Activated T-cell treated with anti-CD3 and anti-CD28 coated beads, Interleukin-2, amount 50 U/mL, for 72 hours (primary cell): ENCODE measurements around the gene BRINP3. TPM values are rescaled to one million over a fixed set of nuclear protein-coding genes. Genes with fewer than 3 reads are reported as not detected.

Experiments
- ATAC-seq, 2 donors: fragments of 150-1000 bp; cut with Tn5 transposase; replicated peaks in 1 of 2; 2 replicates each; pipeline ENCODE4 v1.10.0; 2021; ENCODE audit warnings: moderate library complexity in 2 of 2, mild to moderate bottlenecking in 1 of 2
- DNase-seq, 2 donors: peaks; one replicate each; pipeline ENCODE4 v3.0.0; 2021 to 2022; ENCODE audit warnings: mixed read lengths in 1 of 2
- H3K27ac Mint-ChIP-seq: one replicate; pipeline ENCODE4 v1.8.0; 2022; ENCODE audit warnings: mild to moderate bottlenecking, moderate library complexity, mixed read lengths
- H3K27me3 Mint-ChIP-seq: one replicate; pipeline ENCODE4 v1.8.0; 2022; ENCODE audit warnings: low read depth, mixed read lengths
- H3K36me3 Mint-ChIP-seq, 2 donors: one replicate each; pipeline ENCODE4 v1.8.0; 2022; ENCODE audit warnings: mixed read lengths in 2 of 2, mild to moderate bottlenecking in 1 of 2; ENCODE audit not compliant: insufficient read depth in 2 of 2
- H3K4me1 Mint-ChIP-seq: one replicate; pipeline ENCODE4 v1.8.0; 2022; ENCODE audit warnings: low read depth, mixed read lengths
- H3K4me3 Mint-ChIP-seq, 2 donors: one replicate each; pipeline ENCODE4 v1.8.0; 2022; ENCODE audit warnings: mild to moderate bottlenecking in 2 of 2, mixed read lengths in 2 of 2, moderate library complexity in 2 of 2
- H3K9me3 Mint-ChIP-seq, 2 donors: one replicate each; pipeline ENCODE4 v1.8.0; 2022; ENCODE audit warnings: mixed read lengths in 2 of 2
- total RNA-seq, 2 donors: library from RNA; stranded (reverse); gene quantifications; one replicate each; pipeline ENCODE4 v1.2.3, GENCODE V29; 2022

Gene BRINP3
- total RNA-seq, 2 donors from 2014 or later: not detected

DNA sequence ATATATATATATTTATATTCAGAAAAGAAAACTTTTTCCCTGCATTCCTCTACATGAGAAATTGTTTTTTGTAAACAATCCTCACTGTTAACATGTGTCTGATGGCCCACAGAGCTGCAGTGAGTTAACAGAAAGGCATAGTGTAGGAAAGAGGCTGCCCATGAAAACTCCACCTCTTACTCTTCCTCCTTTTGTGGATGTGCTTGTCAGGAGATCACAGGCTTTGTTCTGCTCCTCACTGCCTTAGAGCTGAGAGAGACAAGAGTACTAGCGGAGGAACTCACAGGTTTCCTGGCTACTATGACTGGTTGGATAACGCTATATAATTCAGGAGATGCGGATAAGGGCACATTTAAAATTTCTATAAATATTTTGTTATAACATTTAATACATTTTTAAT lies 200.6 kb downstream of the BRINP3 start:
- peaks cover 2 to 3% of the 10 kb centered on the region in 2 donors for H3K9me3 Mint-ChIP-seq
- no peak overlapping the region for H3K27ac Mint-ChIP-seq
- H3K4me3 Mint-ChIP-seq: no peak overlapping the region
- no peak for ATAC-seq
- DNase-seq: no peak
- H3K36me3 Mint-ChIP-seq: no peaks in the 10 kb centered on the region
- no peaks in the 10 kb centered on the region for H3K4me1 Mint-ChIP-seq
- no peaks in the 10 kb centered on the region for H3K27me3 Mint-ChIP-seq

DNA sequence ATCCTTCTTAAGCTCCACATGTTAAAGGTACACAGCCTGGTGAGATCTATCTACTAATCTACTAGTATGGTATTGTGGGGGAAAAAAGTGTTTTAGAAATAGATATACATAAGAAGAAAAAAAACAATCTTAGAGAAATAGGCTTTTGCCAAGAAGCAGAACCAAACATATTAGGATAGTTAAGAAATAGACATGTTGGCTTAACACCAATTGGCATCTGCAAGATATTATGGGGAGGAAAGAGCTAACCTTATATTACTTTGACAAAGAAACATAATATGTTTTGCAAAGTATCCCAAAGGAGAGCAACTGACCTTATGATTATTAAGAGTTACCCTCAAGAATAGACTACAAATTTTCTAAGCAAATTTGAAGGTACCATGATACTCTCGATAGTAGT lies 202.9 kb downstream of the BRINP3 start:
- H3K4me3 Mint-ChIP-seq: no peak overlapping the region
- H3K36me3 Mint-ChIP-seq: no peaks in the 10 kb centered on the region
- no peaks in the 10 kb centered on the region for H3K4me1 Mint-ChIP-seq
- no peak for DNase-seq
- H3K27me3 Mint-ChIP-seq: no peaks in the 10 kb centered on the region
- no peak for ATAC-seq
- no peak overlapping the region for H3K27ac Mint-ChIP-seq
- peaks cover 3 to 4% of the 10 kb centered on the region in 2 donors for H3K9me3 Mint-ChIP-seq

DNA sequence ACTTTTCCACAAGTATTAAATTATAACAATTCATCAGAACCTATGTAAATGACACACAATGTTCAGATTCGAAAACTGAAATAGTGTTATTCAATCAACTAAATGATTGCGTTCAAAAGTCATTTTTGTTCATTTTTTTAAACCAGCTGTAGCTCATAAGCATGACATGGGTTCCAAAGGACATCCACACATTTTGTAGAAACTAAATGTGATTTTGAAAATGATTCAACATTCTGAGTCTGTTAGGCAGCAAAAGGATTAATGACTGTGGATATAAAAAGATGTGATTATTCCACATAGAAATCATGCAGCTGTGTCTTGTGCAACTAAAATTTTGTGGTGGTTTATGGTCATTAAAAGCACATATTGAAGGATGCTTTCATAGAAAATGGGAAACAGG lies 204.5 kb downstream of the BRINP3 start:
- Mint-ChIP-seq H3K4me1 (no peaks in the 10 kb centered on the region), H3K36me3 (no peaks in the 10 kb centered on the region), H3K4me3 (no peak overlapping the region), H3K9me3 (peaks cover 5 to 6% of the 10 kb centered on the region in 2 donors), H3K27ac (no peak overlapping the region), H3K27me3 (no peaks in the 10 kb centered on the region)
- DNase-seq (no peak), ATAC-seq (no peak)

DNA sequence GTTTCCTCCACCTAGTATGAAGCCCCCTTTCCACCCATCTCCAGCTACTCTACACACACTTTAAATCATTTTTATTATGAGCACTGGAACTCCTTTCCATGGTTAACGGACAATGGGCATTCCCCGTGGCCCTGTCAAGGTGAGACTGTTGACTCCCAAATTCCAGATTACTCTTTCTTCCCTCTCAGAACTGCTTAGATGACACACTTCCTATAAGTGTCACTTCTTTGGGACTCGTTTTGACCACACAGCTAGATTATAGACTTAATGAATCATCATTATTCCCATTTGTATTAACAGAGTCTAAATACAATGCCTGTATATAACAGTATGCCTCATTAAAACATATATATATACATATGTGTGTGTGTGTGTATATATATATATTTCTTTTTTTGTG lies 215.1 kb downstream of the BRINP3 start:
- Mint-ChIP-seq H3K27me3 (no peaks in the 10 kb centered on the region), H3K27ac (no peak overlapping the region), H3K36me3 (no peaks in the 10 kb centered on the region), H3K9me3 (peaks cover 7% of the 10 kb centered on the region in 2 donors), H3K4me3 (no peak overlapping the region), H3K4me1 (no peaks in the 10 kb centered on the region)
- DNase-seq: no peak
- no peak for ATAC-seq

DNA sequence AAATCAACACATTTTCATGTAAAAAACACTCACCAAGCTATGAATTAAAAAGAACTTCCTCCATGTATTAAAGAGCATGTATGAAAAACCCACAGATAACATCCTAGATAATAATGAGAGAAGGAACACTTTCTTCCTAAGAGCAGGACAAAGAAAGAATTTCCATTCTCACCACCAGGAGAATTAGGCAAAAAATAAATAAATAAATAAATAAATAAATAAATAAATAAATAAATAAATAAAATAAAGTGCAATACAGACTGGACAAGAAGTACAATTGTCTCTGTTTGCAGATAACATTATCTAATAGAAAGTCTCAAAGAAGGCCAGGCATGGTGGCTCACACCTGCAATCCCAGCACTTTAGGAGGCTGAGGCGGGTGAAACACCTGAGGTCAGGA lies 218.2 kb downstream of the BRINP3 start:
- Mint-ChIP-seq H3K4me3 (no peak overlapping the region), H3K27ac (no peak overlapping the region)
- ATAC-seq: no peak

DNA sequence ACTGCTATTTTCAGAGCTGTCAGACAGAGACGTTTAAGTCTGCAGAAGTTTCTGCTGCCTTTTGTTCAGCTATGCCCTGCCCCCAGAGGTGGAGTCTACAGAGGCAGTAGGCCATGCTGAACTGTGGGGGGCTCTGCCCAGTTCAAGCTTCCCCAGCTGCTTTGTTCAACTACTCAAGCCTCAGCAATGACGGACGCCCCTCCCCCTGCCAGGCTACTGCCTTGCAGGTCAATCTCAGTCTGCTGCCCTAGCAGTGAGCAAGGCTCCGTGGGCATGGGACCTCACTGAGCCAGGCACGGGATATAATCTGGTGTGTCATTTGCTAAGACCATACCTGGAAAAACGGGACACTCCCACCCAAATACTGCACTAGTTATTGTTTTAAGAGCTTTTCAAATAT lies 219.7 kb downstream of the BRINP3 start:
- no peak for DNase-seq
- ATAC-seq: no peak
- Mint-ChIP-seq H3K4me3 (no peak overlapping the region), H3K27ac (no peak overlapping the region), H3K9me3 (peaks cover 21 to 24% of the 10 kb centered on the region in 2 donors), H3K27me3 (no peaks in the 10 kb centered on the region), H3K36me3 (no peaks in the 10 kb centered on the region), H3K4me1 (no peaks in the 10 kb centered on the region)

More for the DNA sequence above, 218.2 kb downstream of the BRINP3 start:
- no peak for DNase-seq
- Mint-ChIP-seq H3K36me3 (no peaks in the 10 kb centered on the region), H3K9me3 (peaks cover 16 to 19% of the 10 kb centered on the region in 2 donors), H3K27me3 (no peaks in the 10 kb centered on the region), H3K4me1 (no peaks in the 10 kb centered on the region)

DNA sequence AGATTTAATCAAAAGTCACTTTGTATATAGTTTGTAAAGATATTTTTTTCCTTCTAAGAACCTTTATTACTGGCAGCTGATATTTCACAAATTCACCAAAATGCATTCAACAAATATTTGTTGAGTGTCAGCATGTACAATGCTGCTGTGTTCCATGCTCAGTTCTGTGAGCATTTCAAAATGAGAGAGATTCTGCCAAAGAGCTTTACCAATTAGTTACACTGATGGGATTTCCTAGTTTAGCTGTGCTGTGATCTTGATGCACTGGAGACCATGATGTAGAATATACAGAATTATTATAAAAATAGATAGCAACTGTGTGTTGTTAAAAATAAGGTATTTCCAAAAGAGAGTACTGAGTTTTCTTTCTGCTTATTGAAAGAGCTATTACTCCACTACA lies 225.6 kb downstream of the BRINP3 start:
- DNase-seq: no peak
- no peak for ATAC-seq
- Mint-ChIP-seq H3K9me3 (peaks cover 13 to 23% of the 10 kb centered on the region in 2 donors), H3K27ac (no peak overlapping the region), H3K4me3 (no peak overlapping the region), H3K27me3 (no peaks in the 10 kb centered on the region), H3K4me1 (no peaks in the 10 kb centered on the region), H3K36me3 (no peaks in the 10 kb centered on the region)

DNA sequence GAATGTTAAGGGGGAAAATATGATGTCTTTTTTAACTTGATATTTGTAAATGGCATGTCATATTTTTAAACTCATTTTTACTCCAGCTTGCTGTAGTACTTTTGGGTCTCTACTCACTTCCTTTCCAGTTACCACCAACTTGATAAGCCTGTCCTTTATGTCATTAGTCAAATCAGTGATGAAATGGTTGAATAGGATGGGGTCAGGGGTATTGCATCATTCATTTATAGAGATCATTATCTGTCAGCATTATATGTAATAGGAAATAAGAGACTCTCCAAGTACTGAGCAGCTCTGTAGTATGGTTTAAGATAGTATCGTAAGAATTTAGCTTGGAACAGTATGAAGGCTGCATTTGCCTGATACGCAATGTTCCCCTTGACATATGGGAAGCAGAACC lies 227.3 kb downstream of the BRINP3 start:
- Mint-ChIP-seq H3K4me3 (no peak overlapping the region), H3K36me3 (no peaks in the 10 kb centered on the region), H3K9me3 (peaks cover 10 to 12% of the 10 kb centered on the region in 2 donors), H3K4me1 (no peaks in the 10 kb centered on the region), H3K27me3 (no peaks in the 10 kb centered on the region), H3K27ac (no peak overlapping the region)
- DNase-seq (no peak), ATAC-seq (no peak)

DNA sequence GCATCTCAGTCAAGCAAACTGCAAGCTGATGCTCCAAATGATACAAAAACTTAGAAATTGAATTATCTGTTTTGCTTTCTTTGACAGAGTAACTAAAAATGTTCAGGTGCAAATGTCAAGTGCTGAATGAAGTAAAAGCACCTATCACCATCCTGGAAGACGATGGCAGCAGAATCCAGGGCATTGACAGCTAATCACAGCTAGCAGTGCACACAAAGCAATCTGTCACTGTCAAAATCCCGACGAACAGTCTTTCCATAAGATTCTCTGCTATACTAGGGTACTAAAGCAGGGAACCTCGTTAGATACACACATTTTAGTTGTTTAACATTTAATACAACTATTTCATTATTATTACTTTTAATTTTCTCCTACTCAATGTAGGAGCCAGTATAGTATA lies 233.3 kb downstream of the BRINP3 start:
- Mint-ChIP-seq H3K9me3 (peaks cover 2 to 3% of the 10 kb centered on the region in 2 donors), H3K4me3 (no peak overlapping the region), H3K27ac (no peak overlapping the region), H3K4me1 (no peaks in the 10 kb centered on the region), H3K27me3 (no peaks in the 10 kb centered on the region), H3K36me3 (no peaks in the 10 kb centered on the region)
- ATAC-seq (no peak), DNase-seq (no peak)

DNA sequence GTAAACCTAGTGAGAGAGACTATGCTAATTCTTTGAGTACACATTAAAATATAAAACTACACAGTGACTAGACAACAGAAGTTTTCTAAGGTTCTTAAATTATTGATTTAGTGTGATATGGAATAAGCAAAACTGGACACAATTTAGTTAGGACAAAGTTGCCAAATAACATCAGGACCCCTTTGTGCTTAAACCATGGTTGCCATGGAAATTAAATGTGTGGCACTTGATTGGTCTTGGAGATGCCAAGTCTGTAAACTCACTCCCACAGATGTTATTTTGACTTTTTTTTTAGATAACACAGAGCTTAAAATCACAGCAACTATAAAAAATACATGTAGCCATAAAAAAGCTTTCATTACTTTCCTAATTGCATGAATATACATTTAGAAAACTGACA lies 234.6 kb downstream of the BRINP3 start:
- Mint-ChIP-seq H3K27me3 (no peaks in the 10 kb centered on the region), H3K4me3 (no peak overlapping the region), H3K27ac (no peak overlapping the region), H3K4me1 (no peaks in the 10 kb centered on the region), H3K9me3 (peaks cover 4 to 7% of the 10 kb centered on the region in 2 donors), H3K36me3 (no peaks in the 10 kb centered on the region)
- DNase-seq (no peak), ATAC-seq (no peak)

DNA sequence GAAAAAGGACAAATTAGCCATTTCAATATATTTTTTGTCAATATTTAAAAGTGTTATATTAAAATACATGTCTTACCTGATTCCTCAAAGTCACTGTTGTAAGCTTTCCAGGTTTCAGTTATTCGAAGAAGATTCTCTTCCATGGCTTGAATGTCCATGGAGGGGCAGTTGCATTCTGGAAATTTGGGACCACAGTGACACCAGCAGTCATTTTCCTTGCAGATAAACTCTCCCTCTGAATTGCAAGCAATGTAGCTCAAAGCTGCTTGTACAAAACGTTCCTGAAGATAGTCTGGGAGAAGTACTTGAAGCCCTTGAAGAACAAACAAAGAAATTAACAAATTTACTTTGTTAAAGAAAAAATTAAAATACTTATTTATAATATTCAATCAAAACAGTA lies 251.7 kb downstream of the BRINP3 start:
- no peak overlapping the region for H3K4me3 Mint-ChIP-seq
- H3K36me3 Mint-ChIP-seq: peaks cover 0 to 1% of the 10 kb centered on the region in 2 donors
- H3K9me3 Mint-ChIP-seq: peaks cover 3 to 14% of the 10 kb centered on the region in 2 donors
- no peak overlapping the region for H3K27ac Mint-ChIP-seq
- no peaks in the 10 kb centered on the region for H3K4me1 Mint-ChIP-seq
- ATAC-seq (no peak), DNase-seq (no peak)
- H3K27me3 Mint-ChIP-seq: no peaks in the 10 kb centered on the region

DNA sequence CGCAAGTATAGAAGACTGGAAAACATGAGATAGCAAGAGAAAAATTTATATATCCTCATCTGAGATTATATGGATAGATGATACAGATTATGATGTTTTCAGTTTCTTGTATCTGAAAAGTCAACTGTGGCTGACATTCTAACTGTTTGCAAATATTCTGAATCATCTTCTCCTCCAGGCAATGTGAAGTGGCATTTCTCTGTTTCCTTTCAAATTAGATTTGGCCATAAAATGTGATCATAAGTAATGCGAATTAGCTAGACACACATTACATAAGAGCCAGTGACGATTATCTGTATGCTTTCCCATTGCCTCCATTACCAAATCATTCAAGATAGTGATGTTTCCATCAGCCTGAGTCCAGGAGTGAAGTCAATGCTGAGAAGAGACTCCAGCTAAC lies 265.2 kb downstream of the BRINP3 start:
- H3K9me3 Mint-ChIP-seq: peaks cover 1 to 6% of the 10 kb centered on the region in 2 donors
- H3K36me3 Mint-ChIP-seq: no peaks in the 10 kb centered on the region

DNA sequence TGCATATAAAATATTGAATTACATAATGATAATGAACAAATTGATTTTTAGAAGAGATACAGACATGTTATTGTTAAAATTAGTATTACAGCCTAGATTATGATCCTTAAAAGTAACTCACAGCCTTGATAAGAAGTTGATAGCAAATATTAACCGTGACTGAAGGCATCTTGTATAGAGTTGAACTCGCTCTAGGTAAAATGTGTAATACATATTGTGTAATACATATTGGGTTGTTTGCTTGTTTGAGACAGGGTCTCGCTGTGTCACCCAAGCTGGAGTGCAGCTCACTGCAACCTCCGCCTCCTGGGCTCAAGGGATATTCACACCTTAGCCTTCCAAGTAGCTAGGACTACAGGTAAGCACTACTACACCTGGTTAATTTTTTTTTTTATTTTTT lies 269.9 kb downstream of the BRINP3 start:
- DNase-seq (no peak), ATAC-seq (no peak)
- H3K27me3 Mint-ChIP-seq: no peaks in the 10 kb centered on the region
- H3K27ac Mint-ChIP-seq: no peak overlapping the region
- no peak overlapping the region for H3K4me3 Mint-ChIP-seq
- peaks cover 0 to 1% of the 10 kb centered on the region in 2 donors for H3K36me3 Mint-ChIP-seq
- no peaks in the 10 kb centered on the region for H3K4me1 Mint-ChIP-seq
- H3K9me3 Mint-ChIP-seq: peaks cover 4 to 5% of the 10 kb centered on the region in 2 donors

More for the DNA sequence above, 265.2 kb downstream of the BRINP3 start:
- Mint-ChIP-seq H3K27me3 (no peaks in the 10 kb centered on the region), H3K4me1 (no peaks in the 10 kb centered on the region), H3K27ac (no peak overlapping the region), H3K4me3 (no peak overlapping the region)
- ATAC-seq: no peak
- DNase-seq: no peak

DNA sequence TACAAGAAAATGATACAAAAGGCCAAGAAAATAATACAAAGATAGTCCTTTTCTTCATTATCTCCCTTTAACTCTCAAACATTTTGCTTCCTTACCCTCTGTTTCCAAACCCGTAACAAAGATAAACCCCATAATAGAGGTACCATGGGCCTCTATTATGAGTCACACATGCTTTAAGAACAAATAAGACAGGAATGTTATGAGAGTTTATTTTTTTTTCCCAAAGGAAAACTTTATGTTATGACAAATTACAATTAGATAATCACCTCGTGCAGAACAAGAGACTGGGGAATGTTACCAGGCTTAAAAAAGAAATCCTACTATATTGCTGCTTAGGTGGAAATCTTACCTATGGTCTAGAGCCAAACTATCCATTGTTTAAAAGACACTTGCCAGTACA lies 272.0 kb downstream of the BRINP3 start:
- H3K27me3 Mint-ChIP-seq: no peaks in the 10 kb centered on the region
- no peak overlapping the region for H3K27ac Mint-ChIP-seq
- H3K4me3 Mint-ChIP-seq: no peak overlapping the region
- no peak for DNase-seq
- H3K9me3 Mint-ChIP-seq: peaks cover 4 to 13% of the 10 kb centered on the region in 2 donors
- H3K36me3 Mint-ChIP-seq: peaks cover 0 to 1% of the 10 kb centered on the region in 2 donors
- H3K4me1 Mint-ChIP-seq: no peaks in the 10 kb centered on the region
- no peak for ATAC-seq
